Adipocyte (in vitro differentiated cells): ENCODE measurements around the gene PLA2G4F.

Source experiments
- DNase-seq: peaks from one replicate; pipeline ENCODE4 v3.0.0-alpha.2; 2015; ENCODE audit warnings: low read depth
- H3K27me3 ChIP-seq: replicated peaks from 2 replicates; pipeline ENCODE4 v1.7.0; 2013; ENCODE audit warnings: mild to moderate bottlenecking, low read length, moderate library complexity; ENCODE audit not compliant: control insufficient read depth, insufficient read depth
- H3K36me3 ChIP-seq: 2 replicates; pipeline ENCODE4 v1.7.0; 2013; ENCODE audit warnings: low read length, mild to moderate bottlenecking, moderate library complexity; ENCODE audit not compliant: control insufficient read depth, insufficient read depth, severe bottlenecking
- H3K4me1 ChIP-seq: 2 replicates; pipeline ENCODE4 v1.7.0; 2013; ENCODE audit warnings: mild to moderate bottlenecking, low read length, moderate library complexity; ENCODE audit not compliant: control insufficient read depth, insufficient read depth
- H3K4me3 ChIP-seq: 2 replicates; pipeline ENCODE4 v1.7.0; 2013; ENCODE audit warnings: mild to moderate bottlenecking, low read length, moderate library complexity
- H3K9ac ChIP-seq: 2 replicates; pipeline ENCODE4 v1.7.0; 2013; ENCODE audit warnings: mild to moderate bottlenecking, low read length, moderate library complexity
- H3K9me3 ChIP-seq: 2 replicates; pipeline ENCODE4 v1.7.0; 2013; ENCODE audit warnings: mild to moderate bottlenecking, low read length, moderate library complexity; ENCODE audit not compliant: control insufficient read depth

The PLA2G4F gene

GRCh38 chr15:42145546-42146455 is 10.6 kb downstream of the PLA2G4F start:
- Histone ChIP-seq H3K4me3 (no peak overlapping the region), H3K4me1 (no peaks in the 10 kb centered on the region), H3K36me3 (no peaks in the 10 kb centered on the region), H3K9ac (no peak overlapping the region), H3K9me3 (no peaks in the 10 kb centered on the region), H3K27me3 (peaks cover 87% of the 10 kb centered on the region)
- DNase-seq = no peak

- H3K36me3 ChIP-seq = no peaks in the 10 kb centered on the region
- no peaks in the 10 kb centered on the region for H3K9me3 ChIP-seq
- H3K27me3 ChIP-seq = peaks cover 86% of the 10 kb centered on the region
- DNase-seq = no peak
- no peak overlapping the region for H3K9ac ChIP-seq
- H3K4me3 ChIP-seq = no peak overlapping the region
- H3K4me1 ChIP-seq = no peaks in the 10 kb centered on the region
Observed at GRCh38 chr15:42144841-42145375, 11.5 kb downstream of the PLA2G4F start.

GRCh38 chr15:42143866-42144625 is 12.4 kb downstream of the PLA2G4F start:
- H3K4me1 ChIP-seq = no peaks in the 10 kb centered on the region
- H3K9ac ChIP-seq = no peak overlapping the region
- no peaks in the 10 kb centered on the region for H3K36me3 ChIP-seq
- no peaks in the 10 kb centered on the region for H3K9me3 ChIP-seq
- DNase-seq = no peak
- H3K4me3 ChIP-seq = no peak overlapping the region
- H3K27me3 ChIP-seq = peaks cover 85% of the 10 kb centered on the region

GRCh38 chr15:42143356-42143755 is 13.1 kb downstream of the PLA2G4F start:
- no peak for DNase-seq
- peaks cover 84% of the 10 kb centered on the region for H3K27me3 ChIP-seq
- no peaks in the 10 kb centered on the region for H3K36me3 ChIP-seq
- no peaks in the 10 kb centered on the region for H3K4me1 ChIP-seq
- H3K9me3 ChIP-seq = no peaks in the 10 kb centered on the region
- no peak overlapping the region for H3K4me3 ChIP-seq
- H3K9ac ChIP-seq = no peak overlapping the region

- Histone ChIP-seq H3K4me3 (no peak overlapping the region), H3K9ac (no peak overlapping the region), H3K27me3 (peaks cover 77% of the 10 kb centered on the region), H3K4me1 (no peaks in the 10 kb centered on the region), H3K9me3 (no peaks in the 10 kb centered on the region), H3K36me3 (no peaks in the 10 kb centered on the region)
- DNase-seq = no peak
Observed at GRCh38 chr15:42141795-42142667, 14.4 kb downstream of the PLA2G4F start.

GRCh38 chr15:42141246-42141645 is 15.2 kb downstream of the PLA2G4F start:
- H3K4me3 ChIP-seq = no peak overlapping the region
- no peaks in the 10 kb centered on the region for H3K36me3 ChIP-seq
- DNase-seq = no peak
- H3K9ac ChIP-seq = no peak overlapping the region
- no peaks in the 10 kb centered on the region for H3K4me1 ChIP-seq
- H3K27me3 ChIP-seq = peaks cover 76% of the 10 kb centered on the region
- no peaks in the 10 kb centered on the region for H3K9me3 ChIP-seq

- Histone ChIP-seq H3K9ac (no peak overlapping the region), H3K27me3 (peaks cover 69% of the 10 kb centered on the region), H3K9me3 (no peaks in the 10 kb centered on the region), H3K4me1 (no peaks in the 10 kb centered on the region), H3K36me3 (no peaks in the 10 kb centered on the region), H3K4me3 (no peak overlapping the region)
- no peak for DNase-seq
Observed at GRCh38 chr15:42140383-42141070, 15.9 kb downstream of the PLA2G4F start.

- no peaks in the 10 kb centered on the region for H3K9me3 ChIP-seq
- H3K4me1 ChIP-seq = no peaks in the 10 kb centered on the region
- no peak overlapping the region for H3K4me3 ChIP-seq
- H3K27me3 ChIP-seq = peaks cover 61% of the 10 kb centered on the region
- no peak for DNase-seq
- H3K9ac ChIP-seq = no peak overlapping the region
- H3K36me3 ChIP-seq = no peaks in the 10 kb centered on the region
Observed at GRCh38 chr15:42139596-42139995, 16.8 kb downstream of the PLA2G4F start.

GRCh38 chr15:42138968-42139386 is 17.5 kb downstream of the PLA2G4F start:
- H3K4me1 ChIP-seq = no peaks in the 10 kb centered on the region
- no peaks in the 10 kb centered on the region for H3K36me3 ChIP-seq
- no peak overlapping the region for H3K4me3 ChIP-seq
- no peaks in the 10 kb centered on the region for H3K9me3 ChIP-seq
- peaks cover 57% of the 10 kb centered on the region for H3K27me3 ChIP-seq
- no peak for DNase-seq
- no peak overlapping the region for H3K9ac ChIP-seq

GRCh38 chr15:42138411-42138810 is 18.0 kb downstream of the PLA2G4F start:
- no peaks in the 10 kb centered on the region for H3K36me3 ChIP-seq

More at GRCh38 chr15:42138411-42138810, 18.0 kb downstream of the PLA2G4F start:
- no peaks in the 10 kb centered on the region for H3K9me3 ChIP-seq
- H3K27me3 ChIP-seq = peaks cover 52% of the 10 kb centered on the region
- H3K9ac ChIP-seq = no peak overlapping the region
- no peak for DNase-seq
- H3K4me1 ChIP-seq = no peaks in the 10 kb centered on the region
- no peak overlapping the region for H3K4me3 ChIP-seq
